Endometrium (tissue), 2 donors: Measurements from ENCODE around the gene KCNK2.

Source experiments
- FAIRE-seq: peaks from 2 replicates; lab custom pipeline; 2012; peaks lifted over from hg19 to GRCh38; lab: Jason Lieb, UNC
- donor health status: control.
- donor health status: control.

Gene KCNK2

DNA sequence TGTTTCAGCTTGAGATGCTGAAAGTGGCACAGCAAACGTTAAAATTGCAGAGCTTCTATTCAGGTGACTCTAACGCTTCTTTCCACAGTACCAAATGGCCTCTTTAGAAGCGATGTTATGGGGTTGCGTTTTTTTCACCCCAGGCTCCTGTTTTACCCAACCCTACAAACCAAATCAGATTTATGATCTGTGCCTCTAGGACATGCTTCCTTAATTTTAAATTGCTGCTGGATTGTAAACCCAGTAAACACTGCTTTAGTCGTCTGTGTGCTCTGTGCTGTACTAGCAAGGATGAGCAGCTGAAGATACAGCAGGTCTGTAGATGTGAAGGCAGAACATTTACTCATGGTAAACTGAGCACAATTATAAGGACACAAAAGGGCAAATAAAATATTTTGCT lies 13.0 kb downstream of the KCNK2 start:
- no peak for FAIRE-seq

DNA sequence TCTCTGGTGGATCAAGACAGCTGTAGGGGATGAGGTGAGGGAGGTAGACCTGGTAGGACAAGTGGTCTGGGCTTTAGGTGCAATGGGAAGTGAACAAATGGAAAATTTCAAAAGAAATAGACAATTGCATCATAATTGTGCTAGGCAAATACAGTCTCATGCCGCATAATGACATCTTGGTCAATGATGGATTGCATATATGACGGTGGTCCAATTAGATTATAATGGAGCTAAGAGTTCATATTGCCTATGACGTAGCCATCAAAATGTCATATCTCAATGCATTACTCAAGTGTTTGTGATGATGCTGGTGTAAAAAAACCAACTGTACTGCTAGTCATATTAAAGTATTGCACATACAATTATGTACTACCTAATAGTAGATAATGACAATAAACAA lies 19.0 kb downstream of the KCNK2 start:
- no peak for FAIRE-seq

DNA sequence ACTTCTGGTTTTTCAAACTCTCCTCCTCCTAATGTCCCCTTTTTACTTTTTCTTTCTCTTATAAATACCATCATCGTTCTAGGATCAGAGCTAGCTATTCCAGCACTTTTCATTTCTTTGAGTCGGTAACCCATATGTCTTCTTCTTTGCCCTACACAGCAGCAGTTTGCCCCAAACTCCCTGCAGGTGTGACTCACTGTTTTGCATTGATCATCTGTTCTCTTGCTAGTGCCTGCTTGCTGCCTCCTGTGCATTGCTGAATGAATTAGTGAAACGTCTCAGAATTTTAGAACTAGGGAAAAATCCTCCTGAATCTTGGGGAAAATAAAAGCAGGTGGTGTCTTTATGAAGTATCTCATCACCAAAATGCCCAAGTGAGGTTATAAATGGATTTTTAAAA lies 21.7 kb downstream of the KCNK2 start:
- FAIRE-seq, result no peak

DNA sequence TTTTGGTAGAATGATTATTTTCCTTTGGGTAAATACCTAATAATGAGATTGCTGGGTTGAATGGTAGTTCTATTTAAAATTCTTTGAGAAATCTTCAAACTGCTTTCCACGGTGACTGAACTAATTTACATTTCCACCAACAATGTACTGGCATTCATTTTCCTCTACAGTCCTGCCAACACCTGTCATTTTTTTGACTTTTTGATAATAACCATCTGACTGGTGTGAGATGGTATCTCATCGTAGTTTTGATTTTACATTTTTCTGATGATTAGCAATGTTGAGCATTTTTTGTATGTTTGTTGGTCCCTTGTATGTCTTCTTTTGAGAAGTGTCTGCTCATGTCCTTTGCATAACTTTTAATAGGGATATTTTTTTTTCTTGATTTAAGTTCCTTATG lies 23.5 kb downstream of the KCNK2 start:
- no peak for FAIRE-seq

DNA sequence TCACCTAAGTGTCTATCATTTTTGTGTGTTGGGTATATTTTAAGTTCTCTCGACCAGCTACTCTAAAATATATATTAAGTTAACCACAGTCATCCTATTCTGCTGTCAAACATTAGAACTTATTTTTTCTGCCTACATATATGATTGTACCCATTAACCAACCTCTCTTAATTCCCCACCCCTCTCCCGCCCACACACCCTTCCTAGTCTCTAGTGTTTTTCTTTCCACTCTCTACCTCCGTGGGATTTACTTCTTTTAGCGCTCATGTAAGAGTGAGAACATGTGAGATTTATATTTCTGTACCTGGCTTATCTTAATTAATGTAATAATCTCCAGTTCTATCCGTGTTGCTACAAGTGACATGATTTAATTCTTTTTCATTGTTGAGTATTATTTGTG lies 26.6 kb downstream of the KCNK2 start:
- FAIRE-seq, result no peak

DNA sequence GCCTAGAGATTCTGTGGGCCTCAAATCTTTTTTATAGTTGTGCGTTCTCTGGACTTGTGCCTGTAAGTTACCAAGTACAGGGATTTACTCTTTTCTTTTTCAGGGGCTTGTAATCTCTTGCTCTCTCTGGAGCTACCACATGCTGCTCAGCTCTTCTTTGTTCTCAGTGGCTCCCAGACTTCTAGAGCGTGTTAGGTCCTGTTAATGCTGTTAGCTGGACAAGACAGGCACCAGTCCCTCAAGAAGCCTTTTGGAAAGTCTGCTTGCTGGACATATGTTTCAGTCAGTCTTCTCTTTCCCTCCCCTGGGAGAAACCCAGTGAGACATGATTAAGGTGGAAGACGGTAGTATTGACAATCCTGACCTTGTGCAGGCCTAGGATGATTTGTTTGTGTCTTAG lies 29.4 kb downstream of the KCNK2 start:
- no peak for FAIRE-seq

DNA sequence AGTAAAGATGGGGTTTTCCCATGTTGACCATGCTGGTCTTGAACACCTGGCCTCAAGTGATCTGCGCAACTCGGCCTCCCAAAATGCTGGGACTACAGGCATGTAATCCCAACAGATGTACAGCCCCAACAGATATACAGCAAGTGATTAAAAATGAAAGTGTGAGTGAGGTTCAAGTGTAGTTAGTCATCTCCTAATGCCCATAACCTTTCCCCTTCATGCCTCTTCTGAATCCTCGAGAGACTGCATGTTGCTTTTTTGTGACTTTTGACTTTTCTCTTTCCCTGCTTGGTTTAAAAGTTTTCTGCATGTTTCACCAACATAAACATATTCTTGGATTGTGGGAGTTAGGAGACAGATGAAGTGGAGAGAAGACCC lies 31.2 kb downstream of the KCNK2 start:
- no peak for FAIRE-seq

DNA sequence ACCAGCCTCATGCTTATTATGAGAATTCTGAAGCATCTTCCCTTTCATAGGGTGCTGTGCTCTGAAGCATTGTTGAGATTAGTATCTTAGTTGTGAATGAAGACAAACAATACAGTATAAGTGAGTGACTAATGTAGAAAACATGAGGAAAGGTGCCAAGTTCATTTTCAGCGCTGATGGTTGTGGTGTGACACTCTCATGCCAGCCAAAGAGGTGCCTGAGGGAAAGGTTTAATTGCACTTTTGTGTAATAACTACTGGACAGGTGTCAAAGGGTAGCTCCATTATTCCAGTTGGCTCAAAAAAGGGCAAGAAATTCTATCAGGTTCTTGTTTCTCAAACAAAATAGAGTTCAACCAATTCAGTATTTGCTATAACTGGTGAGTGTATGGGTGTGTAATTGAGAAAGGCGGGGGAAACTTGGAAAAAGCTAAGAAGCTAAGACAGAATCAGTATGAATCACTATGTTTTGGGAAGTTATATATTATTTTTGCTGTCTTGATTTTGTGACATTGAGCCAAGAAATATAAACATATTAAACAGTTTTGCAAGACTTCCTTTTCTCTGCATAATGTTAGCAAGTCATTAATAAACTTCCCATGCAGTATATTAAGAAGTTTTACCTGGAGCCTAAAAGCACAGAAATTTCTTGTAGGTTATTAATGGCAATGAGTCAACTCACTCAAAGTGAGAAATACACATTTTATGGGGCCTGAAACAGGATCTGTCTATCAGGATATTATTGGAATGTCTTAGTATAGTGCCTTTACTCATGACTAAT lies 31.8 kb downstream of the KCNK2 start:
- FAIRE-seq, result no peak

DNA sequence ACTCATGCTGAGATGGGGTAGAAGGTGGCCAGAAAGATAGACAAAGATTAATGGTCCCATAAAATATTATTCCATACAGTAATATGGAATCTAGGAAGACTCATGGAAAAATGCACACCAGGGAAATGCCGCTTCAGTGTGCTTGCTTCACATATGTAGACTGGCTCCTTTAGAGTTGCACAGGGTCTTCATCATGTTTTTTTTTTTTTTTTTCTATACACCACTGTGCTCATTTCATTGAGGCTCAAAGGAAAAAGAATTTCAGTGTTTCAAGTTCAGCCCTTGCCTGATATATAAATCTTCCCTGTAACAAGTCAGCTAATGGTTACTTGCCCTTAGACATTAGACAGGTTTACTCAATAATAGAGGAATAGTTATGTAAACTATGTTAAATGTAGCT lies 33.2 kb downstream of the KCNK2 start:
- FAIRE-seq, result no peak

DNA sequence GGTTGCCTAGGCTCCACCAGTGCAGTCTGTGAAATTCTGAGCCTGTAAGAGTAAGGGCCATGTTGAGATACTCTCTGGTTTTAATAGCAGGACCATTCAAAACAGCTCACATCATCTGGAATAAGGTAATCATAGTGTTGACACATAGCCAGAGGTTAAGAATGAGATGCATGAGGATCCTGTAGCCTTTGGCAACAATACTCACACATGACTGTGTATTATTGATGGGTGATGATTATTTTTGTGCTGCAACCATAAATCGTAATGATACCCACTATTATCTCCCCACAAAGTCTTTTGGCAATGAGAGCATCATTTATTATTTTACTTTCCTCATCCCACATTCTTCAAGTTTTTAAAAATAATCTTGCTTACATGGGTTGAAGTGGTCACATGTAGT lies 35.5 kb downstream of the KCNK2 start:
- no peak for FAIRE-seq

DNA sequence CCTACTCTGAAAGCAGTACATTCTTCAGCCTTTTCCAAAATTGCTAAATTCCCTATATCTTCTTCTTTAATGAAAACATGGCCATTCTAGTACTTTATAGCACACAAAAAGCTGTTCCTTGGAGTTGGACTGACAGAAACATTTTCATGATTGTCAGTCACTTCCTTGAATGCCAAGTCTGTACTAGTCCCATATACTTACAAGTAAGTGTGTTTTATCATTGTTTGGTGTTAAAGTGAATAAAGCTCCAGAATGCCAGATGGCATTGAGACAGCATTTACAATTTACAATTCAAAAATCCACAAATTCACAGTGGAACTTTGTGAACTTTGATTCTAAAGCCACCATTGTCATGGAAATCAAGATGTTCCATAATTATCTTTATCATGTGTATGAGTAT lies 36.5 kb downstream of the KCNK2 start:
- no peak for FAIRE-seq

DNA sequence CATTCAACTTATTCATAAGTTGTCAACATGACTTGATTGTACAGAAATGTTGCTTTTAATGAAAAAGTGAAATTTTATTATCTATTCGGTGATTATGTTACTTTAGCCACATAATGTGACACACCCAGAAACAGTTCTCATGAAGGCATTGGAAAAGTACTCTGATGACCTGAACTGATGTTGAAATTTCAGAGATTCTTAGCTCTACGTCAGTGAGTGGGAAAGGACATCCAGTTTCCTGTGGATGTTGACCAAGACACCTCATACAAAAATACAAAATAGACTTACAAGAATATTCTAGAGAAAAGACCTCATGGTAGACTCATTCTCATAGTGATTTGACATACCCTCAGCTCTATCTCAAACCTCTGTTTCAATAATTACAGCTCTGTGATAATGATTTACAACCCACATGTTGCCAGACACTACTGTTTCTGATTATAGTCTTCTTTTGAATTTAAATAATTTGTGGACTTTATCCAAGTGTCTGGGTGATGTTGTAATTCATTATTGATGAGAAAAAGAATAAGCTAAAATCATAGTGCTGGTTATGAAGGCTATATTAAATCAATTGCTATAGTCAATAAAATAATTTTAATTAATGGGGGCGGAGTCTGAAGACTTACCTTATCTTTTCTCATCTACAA lies 37.3 kb downstream of the KCNK2 start:
- FAIRE-seq, result no peak

DNA sequence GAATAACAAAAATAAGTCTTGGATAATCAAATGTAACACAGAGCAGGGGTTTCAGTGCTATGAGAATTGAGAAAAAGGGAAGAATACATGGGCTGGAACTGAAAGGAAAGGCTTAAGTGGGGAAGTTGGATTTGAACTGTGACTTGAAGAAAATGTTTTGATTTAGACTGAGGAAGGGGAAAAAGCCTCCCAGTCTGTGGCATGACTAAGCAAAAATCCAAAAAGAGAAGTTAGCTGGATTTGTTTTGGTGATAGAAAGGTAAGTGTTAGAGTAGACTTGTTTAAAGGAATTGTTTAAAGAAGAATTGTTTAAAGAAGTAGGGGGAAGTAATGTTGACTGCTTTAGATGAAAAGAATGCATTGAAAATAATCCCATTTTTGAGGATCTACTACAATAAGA lies 46.0 kb downstream of the KCNK2 start:
- FAIRE-seq, result no peak

DNA sequence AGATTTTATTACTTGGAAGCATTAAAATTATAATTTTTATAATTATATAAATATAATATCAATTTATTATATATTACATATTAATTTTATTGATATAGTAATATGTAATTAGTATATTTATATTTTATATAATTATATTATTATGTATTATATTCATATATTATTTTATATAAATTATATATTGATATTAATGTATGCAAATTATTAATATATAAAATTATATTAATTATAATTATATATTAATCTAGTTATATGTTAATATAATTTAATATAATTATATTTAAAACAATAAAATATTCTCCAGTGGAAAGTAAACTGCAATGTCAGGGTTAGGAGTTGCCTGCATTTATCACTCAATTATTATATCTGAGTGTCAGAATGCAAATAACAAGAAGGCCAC lies 48.8 kb downstream of the KCNK2 start:
- FAIRE-seq, result peak; percentile 92

DNA sequence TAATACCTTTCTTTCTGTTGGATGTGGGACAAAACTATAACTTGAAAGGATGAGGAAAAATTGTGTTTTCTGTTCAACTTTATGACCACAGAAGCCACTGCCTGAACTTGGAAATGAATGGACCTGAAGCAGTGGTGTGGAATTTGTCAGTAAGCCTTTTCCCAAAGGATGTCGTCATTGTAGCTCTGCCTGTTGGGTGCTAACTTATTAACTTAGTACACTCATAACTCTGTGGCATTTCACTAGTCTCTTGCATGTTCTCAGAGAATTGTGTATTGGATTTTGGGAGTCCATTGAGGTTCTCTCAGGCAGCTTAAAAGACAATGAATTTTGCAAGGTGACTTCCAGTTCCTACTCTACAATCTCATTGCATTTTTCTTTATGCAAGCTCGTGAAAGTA lies 49.6 kb downstream of the KCNK2 start:
- no peak for FAIRE-seq

DNA sequence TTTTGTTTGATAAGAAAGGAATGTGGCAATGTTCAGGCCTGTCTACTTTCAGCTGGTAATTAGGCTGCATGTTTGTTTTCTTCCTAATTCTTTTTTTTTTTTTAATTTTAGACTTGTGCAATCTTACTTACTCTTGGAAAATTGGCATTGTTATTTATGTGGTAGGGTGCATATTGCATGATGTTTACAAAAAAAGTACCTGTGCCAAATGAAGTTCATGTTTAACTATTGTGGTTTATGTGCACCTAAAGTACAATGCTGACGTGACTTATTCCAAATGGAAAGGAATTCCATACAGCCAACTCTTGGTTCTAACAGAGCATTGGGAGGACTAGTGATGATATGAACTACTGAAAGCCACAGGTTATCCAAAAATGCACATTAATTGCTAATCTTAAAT lies 51.0 kb downstream of the KCNK2 start:
- no peak for FAIRE-seq

DNA sequence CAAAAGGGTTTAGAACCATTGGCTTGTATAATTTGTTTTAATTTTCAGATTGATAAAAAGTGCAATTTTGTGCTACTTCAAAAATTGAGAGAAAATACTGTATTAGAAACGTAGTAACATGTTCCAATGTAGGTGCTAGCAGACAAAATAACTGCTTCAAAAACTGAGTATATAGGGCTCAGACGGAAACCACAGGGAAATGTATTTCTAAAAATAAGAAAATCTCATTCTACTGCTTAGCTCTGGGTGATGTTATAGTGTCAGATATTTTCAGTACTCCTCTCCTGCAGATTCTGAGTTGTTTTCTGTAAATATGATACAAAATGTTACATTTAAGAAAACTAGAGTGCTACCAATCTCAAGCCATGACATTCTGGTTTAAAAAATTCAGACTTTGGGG lies 55.4 kb downstream of the KCNK2 start:
- no peak for FAIRE-seq

DNA sequence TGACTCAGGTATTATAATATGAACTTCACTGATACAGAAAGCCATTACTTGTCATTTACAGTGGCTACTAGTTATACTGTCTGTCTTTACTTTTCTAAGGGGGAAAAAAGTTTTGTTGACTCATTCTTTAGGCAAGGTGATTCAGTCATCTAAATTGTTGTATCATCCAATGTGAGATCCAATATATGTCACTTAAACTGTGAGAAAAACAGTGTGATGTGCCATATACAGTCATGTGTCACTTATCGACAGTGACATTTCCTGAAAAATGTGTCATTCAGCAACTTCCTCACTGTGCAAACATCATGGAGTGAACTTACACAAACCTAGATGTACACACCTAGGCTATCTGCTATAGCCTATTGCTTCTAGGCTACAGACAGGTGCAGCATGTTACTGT lies 57.6 kb downstream of the KCNK2 start:
- no peak for FAIRE-seq

DNA sequence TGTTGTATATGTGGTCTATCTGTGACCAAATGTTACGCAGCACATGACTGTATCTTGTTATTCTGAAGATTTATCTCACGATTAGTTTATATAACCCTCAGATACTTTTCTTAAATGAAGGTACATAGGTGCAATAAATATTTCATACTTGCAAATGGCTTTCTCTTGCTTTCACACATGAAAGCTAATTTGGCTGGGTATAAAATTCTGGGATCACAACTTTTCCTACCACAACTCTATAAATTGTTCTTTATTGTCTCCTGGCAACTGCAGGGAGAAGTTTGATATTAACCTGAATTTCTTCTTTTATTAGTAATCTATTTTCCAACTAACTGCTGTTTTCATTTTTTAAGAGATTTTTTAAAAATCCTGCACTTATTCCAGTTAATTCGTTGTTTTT lies 58.9 kb downstream of the KCNK2 start:
- no peak for FAIRE-seq

DNA sequence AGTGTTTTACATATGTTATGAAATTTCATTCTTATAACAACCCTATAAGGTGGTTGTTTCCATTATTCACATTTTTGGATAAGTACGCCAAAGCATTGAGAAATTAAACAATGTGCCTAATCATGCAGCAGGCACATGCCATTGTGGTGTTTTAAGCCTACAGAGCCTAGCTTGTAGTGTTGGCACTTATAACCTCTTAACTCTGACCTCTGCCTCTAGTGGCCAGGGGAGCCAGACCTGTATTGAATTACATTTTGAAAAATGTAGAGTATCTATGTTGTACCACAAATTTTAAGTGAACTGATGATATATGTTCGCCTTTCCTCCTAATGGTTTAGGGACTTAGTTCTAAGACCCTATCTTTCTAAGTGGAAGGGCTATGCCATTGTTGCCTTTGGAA lies 61.0 kb downstream of the KCNK2 start:
- FAIRE-seq, result no peak

DNA sequence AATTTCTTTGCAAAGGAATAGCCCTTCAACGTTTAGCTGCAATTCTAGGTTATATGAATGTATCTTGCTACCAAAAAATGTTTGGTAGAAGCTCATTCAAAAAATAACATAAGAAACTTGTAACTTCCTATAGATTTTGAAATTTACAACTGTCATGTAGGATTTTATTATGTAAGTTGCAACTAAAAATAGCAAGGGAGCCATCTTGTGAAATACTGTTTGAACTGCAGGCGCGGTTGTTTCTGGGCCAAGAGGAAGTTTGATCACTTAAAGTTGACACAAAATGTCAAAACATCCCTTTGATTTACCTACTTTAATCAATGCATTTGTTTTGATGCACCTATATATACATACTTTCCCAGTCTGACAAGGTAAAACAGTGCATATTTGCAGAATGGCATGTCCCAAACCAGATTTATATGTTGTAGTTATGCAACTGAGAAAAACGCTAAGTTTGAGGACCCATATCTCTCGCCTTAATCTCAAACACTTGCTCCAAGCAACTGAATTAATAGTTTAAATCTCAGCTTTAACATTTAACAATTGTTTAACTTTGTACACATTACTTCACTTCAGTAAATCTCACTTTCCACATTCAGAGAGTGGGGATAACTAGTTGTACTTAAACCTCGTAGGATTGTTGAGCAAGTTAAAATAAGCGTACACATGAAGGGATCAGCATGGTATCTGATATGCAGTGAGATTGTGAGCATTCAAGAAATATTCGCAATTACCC lies 63.9 kb downstream of the KCNK2 start:
- FAIRE-seq, result peak; percentile 76

DNA sequence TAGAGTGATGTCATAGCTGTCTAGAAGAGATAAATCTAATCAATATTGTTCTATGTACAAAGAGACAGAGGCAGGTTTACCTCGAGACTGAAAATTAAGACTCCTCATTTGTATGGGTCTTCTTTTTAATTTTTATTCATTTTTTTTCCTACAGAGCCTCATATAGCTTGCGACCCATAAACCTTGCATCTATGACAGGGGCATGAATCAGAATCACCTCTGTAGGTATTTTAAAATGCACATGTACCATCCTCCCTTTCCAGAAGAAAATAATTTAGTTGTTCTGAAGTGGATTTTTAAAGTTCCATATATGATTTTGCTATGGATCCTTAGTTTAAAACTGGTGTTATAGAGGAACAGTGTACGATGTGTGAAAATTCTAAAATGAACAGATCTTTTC lies 64.5 kb downstream of the KCNK2 start:
- no peak for FAIRE-seq

DNA sequence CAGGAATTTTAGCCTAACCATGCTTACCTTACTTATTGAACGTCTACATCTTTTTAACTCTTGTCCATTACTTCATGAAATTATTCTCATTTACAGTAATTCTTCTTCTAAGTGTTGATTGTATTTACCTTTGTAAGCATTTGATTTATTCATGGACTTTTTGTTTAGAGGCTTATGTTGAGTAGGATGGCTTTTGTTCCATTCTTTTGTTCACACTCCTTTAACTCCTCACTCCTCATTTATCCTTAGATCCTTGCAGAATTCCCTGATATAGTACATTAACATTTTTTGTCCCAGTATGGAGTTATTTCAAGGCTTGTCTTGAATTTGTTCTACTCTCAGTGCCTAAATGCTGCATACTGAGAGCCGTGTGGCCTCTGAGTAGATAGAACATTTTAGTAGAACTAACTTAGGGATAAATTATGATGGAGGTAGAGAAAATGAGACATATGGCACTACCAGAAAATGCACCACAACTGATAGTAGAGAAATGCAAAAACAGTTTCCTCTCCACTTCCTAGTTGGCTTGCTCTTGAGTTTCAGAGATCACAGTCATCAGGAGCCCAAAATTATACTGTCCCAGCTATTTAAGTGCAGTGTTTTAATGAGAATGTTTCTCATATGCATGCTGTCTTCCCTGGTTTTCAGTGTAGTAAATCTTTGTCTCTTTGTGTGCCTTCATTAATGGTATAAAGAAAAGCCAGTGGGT lies 69.5 kb downstream of the KCNK2 start:
- FAIRE-seq, result no peak
